Measurements from ENCODE around the gene ALDH1L1.

Gene ALDH1L1

GRCh38 chr3:126137490-126138130, 42.8 kb downstream of the ALDH1L1 start:
- in situ Hi-C loops (cut with HindIII; ENCODE audit: low pct_ligation_motif_present, low sequenced_read_pairs), result no loop called here
- Histone ChIP-seq H3K36me3 (replicated peaks) (no peaks in the 10 kb centered on the region), H3K27me3 (replicated peaks) (peaks cover 3% of the 10 kb centered on the region), H3K27ac (no peak overlapping the region), H3K4me3 (ENCODE audit: low read depth, low read length) (no peak overlapping the region)
- no peak for DNase-seq
- TF ChIP-seq CTCF (IDR thresholded peaks at IDR 0.05; ENCODE audit: low read depth, low read length, missing control alignments), result no peak

- in situ Hi-C loops (cut with HindIII; ENCODE audit: low pct_ligation_motif_present, low sequenced_read_pairs), result no loop called here
- no peak overlapping the region for H3K27ac ChIP-seq
- no peak for TF ChIP-seq CTCF (IDR thresholded peaks at IDR 0.05; ENCODE audit: low read depth, low read length, missing control alignments)
Measured at GRCh38 chr3:126136428-126137220, 43.8 kb downstream of the ALDH1L1 start.

GRCh38 chr3:126135406-126136076, 44.8 kb downstream of the ALDH1L1 start:
- in situ Hi-C loops (cut with HindIII; ENCODE audit: low pct_ligation_motif_present, low sequenced_read_pairs), result no loop called here
- no peak overlapping the region for H3K27ac ChIP-seq
- no peak for DNase-seq
- H3K27me3 ChIP-seq (replicated peaks), result peaks cover 3% of the 10 kb centered on the region
- H3K36me3 ChIP-seq (replicated peaks), result no peaks in the 10 kb centered on the region
- H3K4me3 ChIP-seq (ENCODE audit: low read depth, low read length), result no peak overlapping the region
- no peak for TF ChIP-seq CTCF (IDR thresholded peaks at IDR 0.05; ENCODE audit: low read depth, low read length, missing control alignments)

More at GRCh38 chr3:126136428-126137220, 43.8 kb downstream of the ALDH1L1 start:
- Histone ChIP-seq H3K36me3 (replicated peaks) (no peaks in the 10 kb centered on the region), H3K4me3 (ENCODE audit: low read depth, low read length) (no peak overlapping the region), H3K27me3 (replicated peaks) (peaks cover 3% of the 10 kb centered on the region)
- no peak for DNase-seq

- peaks cover 1% of the 10 kb centered on the region for H3K27me3 ChIP-seq (replicated peaks)
- in situ Hi-C loops (cut with HindIII; ENCODE audit: low pct_ligation_motif_present, low sequenced_read_pairs), result no loop called here
- H3K4me3 ChIP-seq (ENCODE audit: low read depth, low read length), result no peak overlapping the region
- no peaks in the 10 kb centered on the region for H3K36me3 ChIP-seq (replicated peaks)
- TF ChIP-seq CTCF (IDR thresholded peaks at IDR 0.05; ENCODE audit: low read depth, low read length, missing control alignments), result no peak
- no peak for DNase-seq
- no peak overlapping the region for H3K27ac ChIP-seq
Measured at GRCh38 chr3:126135071-126135405, 45.3 kb downstream of the ALDH1L1 start.

- Histone ChIP-seq H3K36me3 (replicated peaks) (no peaks in the 10 kb centered on the region), H3K27ac (no peak overlapping the region), H3K4me3 (ENCODE audit: low read depth, low read length) (no peak overlapping the region), H3K27me3 (replicated peaks) (no peaks in the 10 kb centered on the region)
- DNase-seq, result peak; percentile 34
- in situ Hi-C loops (cut with HindIII; ENCODE audit: low pct_ligation_motif_present, low sequenced_read_pairs), result no loop called here
- peak; percentile 80 for TF ChIP-seq CTCF (IDR thresholded peaks at IDR 0.05; ENCODE audit: low read depth, low read length, missing control alignments)
Measured at GRCh38 chr3:126134219-126134975, 46.0 kb downstream of the ALDH1L1 start.

All from brain microvascular endothelial cell (primary cell).